ENCODE measurements around the gene EPS8L3. TPM values are rescaled to one million over a fixed set of nuclear protein-coding genes. Genes with fewer than 3 reads are reported as not detected.

EPS8L3 gene
- total and polyA plus RNA-seq, 8 donors, result 0.21 to 0.99 (median 0.52) TPM; not detected in 2

GRCh38 chr1:109721971-109722370 is 41.8 kb downstream of the EPS8L3 start:
- no peak overlapping the region for H3K4me3 ChIP-seq
- no peak for TF ChIP-seq CTCF (IDR thresholded peaks at IDR 0.05)
- DNase-seq (no peak), ATAC-seq (no peak)
- no peaks in the 10 kb centered on the region for H3K27me3 ChIP-seq
- no peaks in the 10 kb centered on the region for H3K9me3 ChIP-seq
- no peak overlapping the region for H3K27ac ChIP-seq
- no peaks in the 10 kb centered on the region for H3K4me1 ChIP-seq
- no peaks in the 10 kb centered on the region for H3K36me3 ChIP-seq
- intact Hi-C loops (cut with DNase I), result no loop called here

- Histone ChIP-seq H3K36me3 (no peaks in the 10 kb centered on the region), H3K27ac (no peak overlapping the region), H3K4me3 (no peak overlapping the region), H3K4me1 (no peaks in the 10 kb centered on the region), H3K27me3 (no peaks in the 10 kb centered on the region), H3K9me3 (no peaks in the 10 kb centered on the region)
- intact Hi-C loops (cut with DNase I), result no loop called here
- TF ChIP-seq CTCF (IDR thresholded peaks at IDR 0.05), result no peak
- ATAC-seq (no peak), DNase-seq (no peak)
Observed at GRCh38 chr1:109721042-109721441, 42.7 kb downstream of the EPS8L3 start.

- H3K4me1 ChIP-seq, result no peaks in the 10 kb centered on the region
- H3K4me3 ChIP-seq, result no peak overlapping the region
- no peaks in the 10 kb centered on the region for H3K36me3 ChIP-seq
- DNase-seq, result no peak
- no peak overlapping the region for H3K27ac ChIP-seq
- intact Hi-C loops (cut with DNase I), result loop anchor here in 1 of 2 donors (5.0 kb wide), 1 partner anchor 47 kb away; no protein-coding TSS in a partner anchor
- no peaks in the 10 kb centered on the region for H3K9me3 ChIP-seq
- no peaks in the 10 kb centered on the region for H3K27me3 ChIP-seq
- TF ChIP-seq CTCF (IDR thresholded peaks at IDR 0.05), result no peak
- no peak for ATAC-seq
Observed at GRCh38 chr1:109719337-109719837, 44.3 kb downstream of the EPS8L3 start.

- Histone ChIP-seq H3K36me3 (no peaks in the 10 kb centered on the region), H3K27ac (no peak overlapping the region), H3K27me3 (no peaks in the 10 kb centered on the region), H3K4me1 (no peaks in the 10 kb centered on the region), H3K9me3 (no peaks in the 10 kb centered on the region), H3K4me3 (no peak overlapping the region)
- no peak for DNase-seq
- no peak for TF ChIP-seq CTCF (IDR thresholded peaks at IDR 0.05)
- ATAC-seq, result no peak
- intact Hi-C loops (cut with DNase I), result loop anchor here in 1 of 2 donors (5.0 kb wide), 1 partner anchor 46 kb away; no protein-coding TSS in a partner anchor
Observed at GRCh38 chr1:109718495-109718894, 45.2 kb downstream of the EPS8L3 start.

GRCh38 chr1:109717729-109718128 is 46.0 kb downstream of the EPS8L3 start:
- DNase-seq (no peak), ATAC-seq (no peak)
- intact Hi-C loops (cut with DNase I), result loop anchor here in 1 of 2 donors (5.0 kb wide), 1 partner anchor 45 kb away; no protein-coding TSS in a partner anchor
- TF ChIP-seq CTCF (IDR thresholded peaks at IDR 0.05), result no peak
- Histone ChIP-seq H3K27ac (no peak overlapping the region), H3K4me1 (no peaks in the 10 kb centered on the region), H3K36me3 (no peaks in the 10 kb centered on the region), H3K27me3 (no peaks in the 10 kb centered on the region), H3K9me3 (no peaks in the 10 kb centered on the region), H3K4me3 (no peak overlapping the region)
